GM21529 (cell line): ENCODE results near the gene HS1BP3.
A peak's percentile ranks its signal among the peaks of the same experiment; 100 is the strongest.

Experiments
- ATAC-seq: cut with Tn5 transposase; IDR thresholded peaks from one replicate; pipeline ENCODE4 v1.9.1; 2021; ENCODE audit not compliant: unreplicated experiment

HS1BP3 gene

GRCh38 chr2:20664431-20665242, 13.7 kb upstream of the HS1BP3 start:
- no peak for ATAC-seq

DNA sequence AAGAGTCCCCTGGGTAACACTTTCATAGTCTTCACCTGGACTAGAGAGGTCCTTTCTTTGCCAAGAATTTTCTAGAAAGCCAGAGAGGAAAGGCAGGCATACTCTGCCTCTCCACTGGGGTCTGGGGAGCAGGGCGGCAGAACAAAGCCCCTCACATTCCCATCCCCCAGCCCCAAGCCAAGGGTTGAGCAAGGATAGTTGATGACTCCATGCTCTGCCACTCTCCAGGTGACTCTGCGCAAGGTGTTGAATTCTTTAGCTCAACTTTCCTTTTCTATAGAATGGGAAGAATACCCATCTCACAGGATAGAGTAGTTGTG, 13.1 kb upstream of the HS1BP3 start:
- ATAC-seq: no peak

GRCh38 chr2:20663196-20664070, 12.5 kb upstream of the HS1BP3 start:
- no peak for ATAC-seq

- ATAC-seq: no peak
Observed at GRCh38 chr2:20662308-20662937, 11.5 kb upstream of the HS1BP3 start.

DNA sequence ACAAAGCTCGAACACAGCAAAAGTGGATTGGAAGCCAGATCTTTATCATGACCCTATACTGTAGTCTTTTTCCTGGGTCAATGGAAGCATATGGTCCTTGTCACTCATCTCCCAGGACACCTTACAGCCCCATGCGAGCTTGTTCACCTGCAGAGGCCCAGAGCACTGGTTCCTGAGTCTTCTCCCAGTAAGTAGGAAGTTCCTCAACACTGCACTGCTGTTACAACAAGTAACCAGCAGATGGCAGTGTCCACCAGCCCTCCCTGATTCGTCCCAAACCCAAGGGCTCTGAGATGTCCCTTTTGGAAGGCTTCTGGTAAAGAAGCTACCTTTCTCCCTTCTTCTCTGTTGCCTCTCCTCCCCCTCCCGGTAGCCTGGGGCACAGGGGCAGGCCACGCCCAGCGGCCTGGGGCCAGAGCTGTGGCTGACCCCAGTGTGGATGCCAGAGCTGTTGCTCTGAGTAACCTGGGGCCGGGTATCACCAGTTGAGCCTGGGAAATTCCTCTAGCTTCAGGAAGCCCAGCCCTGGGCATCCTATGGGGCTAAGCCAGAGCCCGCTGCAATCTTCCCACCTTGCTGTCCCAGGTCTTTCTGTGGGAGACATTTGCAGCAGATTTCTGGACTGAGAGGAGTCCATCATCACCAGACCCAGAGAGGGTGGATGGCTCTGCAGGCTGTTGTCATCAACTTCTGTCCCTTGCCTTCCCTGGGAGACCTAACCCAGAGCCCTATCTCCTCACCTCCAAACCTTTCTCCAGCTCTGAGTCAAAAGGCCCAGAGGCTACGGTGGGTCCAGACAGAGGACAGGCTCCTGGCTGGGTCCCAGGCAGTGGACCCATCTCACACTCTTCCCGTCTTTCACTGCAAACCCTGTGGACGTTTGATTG, 10.8 kb upstream of the HS1BP3 start:
- ATAC-seq: peak; percentile 65

DNA sequence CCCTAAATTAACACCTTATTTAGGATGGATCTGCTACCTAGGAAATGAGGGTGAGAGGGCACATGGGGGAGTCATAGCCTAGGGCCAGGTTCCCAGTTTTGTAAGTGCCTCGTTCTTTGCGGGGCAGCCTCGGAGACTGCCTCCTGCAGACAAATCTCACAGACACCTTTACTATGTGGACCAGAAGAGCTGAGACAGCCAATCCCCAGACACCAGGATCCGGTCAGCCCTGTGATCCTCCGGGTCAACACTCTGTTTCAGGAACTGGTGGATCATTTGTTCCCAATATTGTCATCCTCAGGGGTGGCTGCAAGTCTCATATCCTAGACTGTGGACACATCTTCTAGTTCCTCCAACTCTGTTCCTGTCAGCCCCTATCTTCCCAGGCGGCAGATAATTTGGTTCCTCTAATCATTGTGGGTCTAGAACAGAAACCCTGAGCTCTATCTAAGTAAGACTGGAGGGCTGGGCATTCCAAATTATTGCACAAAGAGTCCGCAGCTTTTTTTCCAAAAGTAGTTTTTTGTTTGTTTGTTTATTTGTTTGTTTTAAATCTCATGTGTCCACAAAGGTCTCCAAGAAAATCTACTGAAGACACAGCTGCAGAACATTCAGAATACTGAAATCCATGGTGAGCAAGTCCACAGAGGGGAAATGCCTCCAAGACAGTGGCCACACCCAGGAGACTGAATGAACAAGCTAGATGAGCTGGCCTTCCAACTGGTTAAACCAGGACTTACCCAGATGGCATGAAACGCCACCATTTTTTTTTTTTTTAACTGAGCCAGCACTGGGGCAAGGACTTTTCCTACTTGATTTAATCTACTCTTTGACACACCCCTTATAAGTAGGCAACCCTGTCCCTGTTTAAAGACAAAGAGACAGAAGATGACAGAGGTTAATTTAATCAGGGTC, 9.9 kb upstream of the HS1BP3 start:
- no peak for ATAC-seq

DNA sequence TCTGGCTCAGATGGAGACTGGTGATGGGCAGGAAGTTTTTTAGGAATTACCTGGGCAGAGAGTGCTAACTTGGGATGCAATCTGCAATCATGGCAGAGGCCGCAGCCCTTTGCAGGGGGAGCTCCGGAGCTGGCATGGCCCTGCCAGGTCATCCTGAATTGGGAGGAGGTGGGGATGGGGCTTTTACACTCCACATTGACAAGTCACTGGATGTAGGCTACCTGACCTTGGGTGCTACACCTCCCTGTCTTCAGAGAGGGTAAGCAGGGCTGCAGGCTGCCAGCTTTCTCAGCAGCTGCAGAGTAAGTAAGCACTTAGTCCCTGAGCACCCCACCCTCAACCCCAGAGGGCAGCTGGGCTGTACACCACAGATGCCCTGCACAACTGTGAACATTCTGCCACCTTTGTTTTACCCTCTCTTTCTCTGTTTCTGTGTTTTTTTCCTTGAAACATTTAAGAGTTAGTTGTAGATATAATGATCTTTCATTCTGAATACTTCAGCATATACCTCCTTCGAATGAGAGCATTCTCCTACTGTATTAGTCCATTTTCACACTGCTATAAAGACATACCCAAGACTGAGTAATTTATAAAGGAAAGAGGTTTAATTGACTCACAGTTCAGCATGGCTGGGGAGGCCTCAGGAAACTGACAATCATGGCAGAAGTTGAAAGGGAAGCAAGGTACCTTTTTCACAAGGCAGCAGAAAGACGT, 6.8 kb upstream of the HS1BP3 start:
- no peak for ATAC-seq

DNA sequence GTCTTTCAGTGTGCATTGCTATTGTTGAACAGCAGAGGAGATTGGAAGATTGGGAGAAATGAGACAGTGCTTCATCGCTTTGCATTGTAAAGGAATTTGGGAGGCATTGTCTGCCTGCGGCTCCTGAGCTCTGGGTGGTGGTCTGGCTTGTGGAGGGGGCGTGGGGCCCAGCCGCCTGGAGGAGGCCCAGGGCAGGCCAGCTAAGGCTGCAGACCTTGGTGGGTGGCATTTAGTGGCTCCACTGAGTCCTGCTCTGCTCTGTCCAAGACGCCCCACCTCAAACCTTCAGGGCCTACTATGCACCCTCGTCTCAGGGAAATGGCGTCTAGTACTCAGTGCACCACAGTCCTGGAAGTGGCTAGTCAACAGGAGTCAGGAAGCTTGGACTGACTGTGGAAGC, 5.7 kb upstream of the HS1BP3 start:
- ATAC-seq: no peak

DNA sequence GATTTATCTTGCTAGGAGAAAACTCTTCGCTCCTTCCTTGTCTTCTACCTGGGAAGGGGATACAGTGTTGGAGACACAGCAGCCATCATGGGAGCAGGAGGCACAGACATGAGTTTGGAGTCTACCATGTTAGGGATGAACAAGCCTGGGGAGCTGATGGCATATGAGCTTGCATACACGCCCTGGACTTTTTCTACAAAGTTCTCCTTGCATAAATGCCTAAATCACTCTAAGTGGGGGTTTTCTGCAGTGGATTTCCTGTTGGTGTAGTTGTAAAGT, 3.6 kb upstream of the HS1BP3 start:
- no peak for ATAC-seq

GRCh38 chr2:20653695-20654534, 3.0 kb upstream of the HS1BP3 start:
- no peak for ATAC-seq

GRCh38 chr2:20652673-20653575, 2.0 kb upstream of the HS1BP3 start:
- no peak for ATAC-seq

DNA sequence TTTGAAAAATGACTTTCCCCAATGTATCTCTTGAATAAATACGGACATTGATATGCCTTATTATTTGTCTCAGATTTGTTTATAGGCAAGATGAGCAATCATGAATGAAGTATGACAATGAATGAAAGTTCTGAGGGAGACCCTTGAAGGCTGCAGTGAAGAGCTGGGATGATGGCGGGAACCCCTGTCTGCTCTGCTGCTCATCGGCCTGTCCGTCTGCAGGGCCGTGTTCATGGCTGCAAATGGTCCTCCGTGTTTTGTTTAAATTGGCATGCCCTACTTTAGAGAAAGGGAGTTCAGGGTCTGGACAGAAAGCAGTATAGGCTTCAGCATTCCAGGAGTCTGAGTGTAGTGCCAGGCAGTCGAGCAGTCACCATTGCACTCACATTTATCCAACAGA, 1.2 kb upstream of the HS1BP3 start:
- ATAC-seq: no peak

DNA sequence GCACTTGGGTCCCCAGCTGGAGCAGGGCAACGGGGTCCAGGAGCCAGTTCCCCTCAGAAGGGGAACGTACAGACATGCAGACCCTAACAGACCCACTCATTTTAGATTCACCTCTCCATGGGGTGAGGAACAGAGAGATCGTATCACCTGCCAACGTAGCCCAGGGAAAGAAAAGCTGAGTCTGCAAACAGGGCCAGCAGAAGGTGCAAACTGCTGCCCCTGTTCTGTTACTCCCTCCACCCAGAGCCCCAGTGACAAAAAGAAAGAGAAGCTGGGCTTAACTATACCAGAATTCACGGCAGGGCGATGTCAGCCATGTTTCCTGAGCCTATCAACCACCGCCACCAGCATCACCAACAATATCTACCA, 817 bp upstream of the HS1BP3 start:
- no peak for ATAC-seq

DNA sequence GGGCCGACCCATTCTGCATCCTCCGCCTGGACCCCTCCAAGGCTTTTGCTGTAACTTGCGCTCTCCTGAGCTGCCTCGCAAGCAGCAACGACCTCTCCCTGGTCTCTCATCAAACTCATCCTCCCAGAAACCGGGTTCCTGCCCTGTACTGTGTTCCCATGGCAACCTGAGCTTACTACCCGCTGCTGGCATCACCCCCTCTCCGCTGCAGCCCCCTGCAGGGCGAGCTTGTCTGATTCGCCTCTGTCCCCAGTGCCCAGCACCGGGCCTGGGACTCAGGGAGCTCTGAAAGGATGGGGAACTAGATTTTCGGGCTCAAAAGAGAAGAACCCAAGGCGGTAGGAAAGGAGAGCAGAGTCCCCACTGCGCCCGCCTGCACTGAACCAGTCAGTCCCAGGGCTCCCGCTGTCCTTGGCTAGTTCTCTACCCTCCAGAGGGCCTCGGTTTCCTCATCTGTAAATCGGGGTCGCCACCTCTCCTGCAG, 463 bp downstream of the HS1BP3 start:
- ATAC-seq: peak; percentile 21

DNA sequence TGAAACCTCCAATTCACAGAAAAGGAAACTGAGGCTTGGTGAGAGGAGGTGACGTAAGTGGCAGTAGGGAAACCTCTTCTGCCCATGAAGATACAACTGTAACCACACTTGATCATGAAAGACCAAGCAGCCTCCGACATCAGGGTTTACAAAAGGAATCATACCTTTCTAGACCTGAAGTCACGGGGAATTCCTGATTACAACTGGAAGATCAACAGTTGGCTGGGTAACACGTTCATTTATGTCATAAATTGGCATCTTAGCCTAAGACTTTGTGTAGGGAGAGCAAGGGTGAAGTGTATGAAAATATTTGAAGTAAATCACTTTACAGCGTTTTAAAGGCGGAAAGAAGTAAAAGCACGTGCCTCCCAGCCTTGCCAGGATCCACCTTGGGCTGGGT, 922 bp downstream of the HS1BP3 start:
- no peak for ATAC-seq

DNA sequence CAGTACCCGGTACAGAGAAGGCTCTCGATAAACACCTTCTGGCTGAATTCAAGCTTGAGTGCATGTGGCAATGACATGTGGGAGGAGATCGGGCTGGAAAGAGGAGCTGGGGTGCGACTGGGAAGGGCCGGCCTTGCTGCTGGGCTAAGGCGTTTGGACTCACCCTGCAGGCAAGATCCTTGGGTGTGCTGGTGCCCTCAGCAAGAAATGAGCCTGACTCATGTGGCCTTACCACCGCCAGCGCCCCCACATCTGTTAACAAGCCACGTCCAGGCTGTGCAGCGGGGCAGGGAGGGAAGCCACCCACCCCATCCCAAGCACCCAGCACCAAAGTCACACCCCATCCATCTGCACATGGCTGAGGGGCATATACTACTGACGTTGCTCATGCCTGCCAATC, 1.3 kb downstream of the HS1BP3 start:
- no peak for ATAC-seq

- ATAC-seq: no peak
Observed at GRCh38 chr2:20648831-20649230, 2.1 kb downstream of the HS1BP3 start.
